ENCODE results near the gene CBX7. TPM values are rescaled to one million over a fixed set of nuclear protein-coding genes. Genes with fewer than 3 reads are reported as not detected.
A peak's percentile ranks its signal among the peaks of the same experiment; 100 is the strongest.

CBX7 gene
- total RNA-seq, 1 donor from 2014 or later: 7.7 TPM

- DNase-seq (ENCODE audit: low spot score, unreplicated experiment): no peak
- H3K9me3 Mint-ChIP-seq (ENCODE audit: low read depth): no peaks in the 10 kb centered on the region
- TF ChIP-seq CTCF (IDR thresholded peaks at IDR 0.05; ENCODE audit: unreplicated experiment): no peak
- H3K4me3 Mint-ChIP-seq (ENCODE audit: low read depth): peak overlapping the region; percentile 63
- H3K27ac Mint-ChIP-seq: no peak overlapping the region
- H3K27me3 Mint-ChIP-seq: peaks cover 39% of the 10 kb centered on the region
- peaks cover 11% of the 10 kb centered on the region for H3K4me1 Mint-ChIP-seq (ENCODE audit: low read depth)
- no peaks in the 10 kb centered on the region for H3K36me3 Mint-ChIP-seq (ENCODE audit: insufficient read depth)
Measured at GRCh38 chr22:39151329-39151975, 1.0 kb downstream of the CBX7 start.

DNA sequence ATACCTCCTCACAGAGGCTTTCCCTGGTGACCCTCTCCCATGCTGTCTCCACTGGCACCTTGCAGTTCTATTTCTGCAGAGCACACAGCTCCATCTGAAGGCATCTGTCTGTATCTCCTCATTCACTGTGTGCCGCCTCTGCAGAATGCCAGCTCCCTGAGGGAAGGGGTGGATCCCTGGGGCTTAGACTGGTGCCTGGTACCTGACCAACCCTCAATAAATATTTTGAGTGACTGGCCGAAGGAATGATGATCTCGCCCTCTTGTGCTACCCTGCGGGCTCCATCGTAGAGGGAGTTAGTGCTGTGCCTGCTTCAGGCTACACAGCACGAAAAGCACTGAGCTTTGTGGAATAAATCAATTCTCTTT lies 1.6 kb downstream of the CBX7 start:
- Mint-ChIP-seq H3K9me3 (ENCODE audit: low read depth) (no peaks in the 10 kb centered on the region), H3K27me3 (peaks cover 34% of the 10 kb centered on the region), H3K4me1 (ENCODE audit: low read depth) (peaks cover 15% of the 10 kb centered on the region), H3K4me3 (ENCODE audit: low read depth) (peak overlapping the region; percentile 63), H3K36me3 (ENCODE audit: insufficient read depth) (no peaks in the 10 kb centered on the region), H3K27ac (no peak overlapping the region)
- no peak for DNase-seq (ENCODE audit: low spot score, unreplicated experiment)
- TF ChIP-seq CTCF (IDR thresholded peaks at IDR 0.05; ENCODE audit: unreplicated experiment): no peak

DNA sequence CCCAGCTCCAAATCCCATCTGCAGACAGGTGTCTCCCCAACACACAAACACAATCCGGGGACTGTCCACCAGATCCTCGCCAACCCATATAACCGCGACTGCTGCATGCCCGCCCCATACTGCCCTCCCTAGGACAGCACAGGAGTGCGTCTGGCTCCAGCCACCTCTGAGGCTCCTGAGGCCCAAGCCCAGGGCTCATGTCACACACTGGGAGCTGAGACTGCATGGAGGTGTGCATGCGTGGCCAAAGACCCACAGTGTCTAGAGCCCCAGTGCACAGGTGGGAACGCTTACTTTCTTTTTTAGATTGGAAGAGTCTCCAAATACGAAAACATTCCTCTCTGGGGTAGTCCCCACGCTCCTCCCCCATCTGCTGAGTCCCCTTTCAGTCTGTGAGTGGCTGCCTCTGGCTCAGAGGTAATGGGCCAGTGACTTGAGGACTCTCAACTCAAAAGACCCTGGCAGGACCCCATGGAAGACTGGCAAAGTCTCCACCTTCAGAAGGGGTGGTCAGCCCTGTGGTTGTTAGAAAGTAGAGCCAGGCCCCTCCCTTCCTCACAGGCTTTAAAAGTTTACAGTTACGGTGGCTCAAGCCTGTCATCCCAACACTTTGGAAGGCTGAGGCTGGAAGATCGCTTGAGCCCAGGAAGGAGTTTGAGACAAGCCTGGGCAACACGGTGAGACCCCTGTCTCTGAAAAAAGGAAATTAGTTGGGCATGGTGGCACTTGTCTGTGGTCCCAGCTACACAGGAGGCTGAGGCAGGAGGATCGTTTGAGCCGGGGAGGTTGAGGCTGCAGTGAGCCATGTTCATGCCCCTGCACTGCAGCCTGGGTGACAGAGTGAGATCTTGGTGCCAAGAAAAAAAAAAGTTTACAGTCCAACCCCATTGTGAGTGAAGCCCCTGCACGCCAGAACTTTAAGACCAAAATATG lies 2.3 kb downstream of the CBX7 start:
- H3K27me3 Mint-ChIP-seq: peaks cover 28% of the 10 kb centered on the region
- no peak for DNase-seq (ENCODE audit: low spot score, unreplicated experiment)
- no peak for TF ChIP-seq CTCF (IDR thresholded peaks at IDR 0.05; ENCODE audit: unreplicated experiment)
- H3K4me3 Mint-ChIP-seq (ENCODE audit: low read depth): peak overlapping the region; percentile 24
- no peaks in the 10 kb centered on the region for H3K36me3 Mint-ChIP-seq (ENCODE audit: insufficient read depth)
- no peaks in the 10 kb centered on the region for H3K9me3 Mint-ChIP-seq (ENCODE audit: low read depth)
- peaks cover 15% of the 10 kb centered on the region for H3K4me1 Mint-ChIP-seq (ENCODE audit: low read depth)
- H3K27ac Mint-ChIP-seq: no peak overlapping the region

GRCh38 chr22:39148727-39149535 lies 3.5 kb downstream of the CBX7 start:
- H3K9me3 Mint-ChIP-seq (ENCODE audit: low read depth): no peaks in the 10 kb centered on the region
- no peaks in the 10 kb centered on the region for H3K36me3 Mint-ChIP-seq (ENCODE audit: insufficient read depth)
- peaks cover 23% of the 10 kb centered on the region for H3K27me3 Mint-ChIP-seq
- H3K27ac Mint-ChIP-seq: no peak overlapping the region
- no peak for DNase-seq (ENCODE audit: low spot score, unreplicated experiment)
- no peak overlapping the region for H3K4me3 Mint-ChIP-seq (ENCODE audit: low read depth)
- no peak for TF ChIP-seq CTCF (IDR thresholded peaks at IDR 0.05; ENCODE audit: unreplicated experiment)
- peaks cover 15% of the 10 kb centered on the region for H3K4me1 Mint-ChIP-seq (ENCODE audit: low read depth)

All from progenitor cell of endocrine pancreas (in vitro differentiated cells).